ENCODE results near the gene CCDC144A. TPM values are rescaled to one million over a fixed set of nuclear protein-coding genes. Genes with fewer than 3 reads are reported as not detected.
"Not testable (repeated sequence)": the region's sequence is repeated elsewhere in the genome, so short reads cannot be mapped to it uniquely, and the experiment has no call there.

The CCDC144A gene
- total and polyA plus RNA-seq, 10 donors, result 0.09 to 14.3 (median 2.2) TPM

GRCh38 chr17:16676676-16677268, 13.3 kb upstream of the CCDC144A start:
- no peaks in the 10 kb centered on the region for H3K4me1 ChIP-seq
- intact Hi-C loops (cut with DNase I; ENCODE audit: low total_unique reads), result no loop called here
- H3K27ac ChIP-seq, result no peak overlapping the region
- no peaks in the 10 kb centered on the region for H3K36me3 ChIP-seq
- TF ChIP-seq POLR2AphosphoS5 (IDR thresholded peaks at IDR 0.05) (no peak), POLR2A (IDR thresholded peaks at IDR 0.05) (no peak)
- TF ChIP-seq, protein P1, sequence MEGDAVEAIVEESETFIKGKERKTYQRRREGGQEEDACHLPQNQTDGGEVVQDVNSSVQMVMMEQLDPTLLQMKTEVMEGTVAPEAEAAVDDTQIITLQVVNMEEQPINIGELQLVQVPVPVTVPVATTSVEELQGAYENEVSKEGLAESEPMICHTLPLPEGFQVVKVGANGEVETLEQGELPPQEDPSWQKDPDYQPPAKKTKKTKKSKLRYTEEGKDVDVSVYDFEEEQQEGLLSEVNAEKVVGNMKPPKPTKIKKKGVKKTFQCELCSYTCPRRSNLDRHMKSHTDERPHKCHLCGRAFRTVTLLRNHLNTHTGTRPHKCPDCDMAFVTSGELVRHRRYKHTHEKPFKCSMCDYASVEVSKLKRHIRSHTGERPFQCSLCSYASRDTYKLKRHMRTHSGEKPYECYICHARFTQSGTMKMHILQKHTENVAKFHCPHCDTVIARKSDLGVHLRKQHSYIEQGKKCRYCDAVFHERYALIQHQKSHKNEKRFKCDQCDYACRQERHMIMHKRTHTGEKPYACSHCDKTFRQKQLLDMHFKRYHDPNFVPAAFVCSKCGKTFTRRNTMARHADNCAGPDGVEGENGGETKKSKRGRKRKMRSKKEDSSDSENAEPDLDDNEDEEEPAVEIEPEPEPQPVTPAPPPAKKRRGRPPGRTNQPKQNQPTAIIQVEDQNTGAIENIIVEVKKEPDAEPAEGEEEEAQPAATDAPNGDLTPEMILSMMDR (IDR thresholded peaks at IDR 0.05 in 8 of 11, conservative IDR thresholded peaks at IDR 0.05 in 3 of 11), result no peak
- H3K9me3 ChIP-seq, result no peaks in the 10 kb centered on the region
- H3K27me3 ChIP-seq (replicated peaks in 1 of 7), result peaks cover 0 to 13% (median 3%) of the 10 kb centered on the region in 7 donors
- DNase-seq, result no peak
- WGBS, 5 donors, result 75 to 87% (median 84%) methylated on average over 6 of the region's 6 CpGs
- no peak overlapping the region for H3K4me3 ChIP-seq

GRCh38 chr17:16683290-16684138, 6.5 kb upstream of the CCDC144A start:
- H3K27me3 ChIP-seq (replicated peaks in 1 of 7), result peaks cover 0 to 33% (median 4%) of the 10 kb centered on the region in 7 donors
- H3K4me1 ChIP-seq; H3K36me3 ChIP-seq; intact Hi-C loops (cut with DNase I; ENCODE audit: low total_unique reads); H3K4me3 ChIP-seq; DNase-seq; H3K9me3 ChIP-seq; H3K27ac ChIP-seq: not testable (repeated sequence)
- WGBS, 5 donors, result 41 to 57% (median 46%) methylated on average over 44 of the region's 44 CpGs

GRCh38 chr17:16686019-16686418, 4.0 kb upstream of the CCDC144A start:
- H3K4me1 ChIP-seq; H3K27ac ChIP-seq; H3K36me3 ChIP-seq; intact Hi-C loops (cut with DNase I; ENCODE audit: low total_unique reads); DNase-seq; H3K4me3 ChIP-seq; H3K9me3 ChIP-seq: not testable (repeated sequence)
- 89 to 95% (median 92%) methylated on average over 4 of the region's 4 CpGs for WGBS, 5 donors
- H3K27me3 ChIP-seq (replicated peaks in 1 of 7), result peaks cover 0 to 33% (median 4%) of the 10 kb centered on the region in 7 donors

DNA sequence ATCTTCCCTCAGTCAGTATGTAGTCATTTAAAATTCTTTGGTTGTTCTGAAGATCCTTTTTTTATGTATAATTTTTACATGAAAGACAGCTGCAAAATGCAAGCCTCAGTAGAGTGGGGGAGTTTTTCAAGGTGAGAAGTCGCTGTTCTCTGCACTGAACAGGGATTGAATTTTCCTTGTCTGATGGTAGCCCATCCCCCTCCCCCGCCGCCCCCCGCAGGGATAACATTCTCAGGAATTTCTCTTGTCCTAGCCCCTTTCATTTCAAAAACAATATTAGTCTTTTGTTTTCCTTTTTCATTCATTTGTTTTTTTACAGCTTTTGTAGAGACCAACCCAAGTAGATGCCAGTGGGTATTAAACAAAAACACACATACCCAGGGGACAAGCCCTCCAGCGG, 2.9 kb upstream of the CCDC144A start:
- H3K27ac ChIP-seq; DNase-seq; H3K4me1 ChIP-seq; intact Hi-C loops (cut with DNase I; ENCODE audit: low total_unique reads); H3K36me3 ChIP-seq; H3K9me3 ChIP-seq; H3K4me3 ChIP-seq: not testable (repeated sequence)
- 57 to 70% (median 65%) methylated on average over 5 of the region's 5 CpGs for WGBS, 5 donors
- peaks cover 0 to 27% (median 4%) of the 10 kb centered on the region in 7 donors for H3K27me3 ChIP-seq (replicated peaks in 1 of 7)

DNA sequence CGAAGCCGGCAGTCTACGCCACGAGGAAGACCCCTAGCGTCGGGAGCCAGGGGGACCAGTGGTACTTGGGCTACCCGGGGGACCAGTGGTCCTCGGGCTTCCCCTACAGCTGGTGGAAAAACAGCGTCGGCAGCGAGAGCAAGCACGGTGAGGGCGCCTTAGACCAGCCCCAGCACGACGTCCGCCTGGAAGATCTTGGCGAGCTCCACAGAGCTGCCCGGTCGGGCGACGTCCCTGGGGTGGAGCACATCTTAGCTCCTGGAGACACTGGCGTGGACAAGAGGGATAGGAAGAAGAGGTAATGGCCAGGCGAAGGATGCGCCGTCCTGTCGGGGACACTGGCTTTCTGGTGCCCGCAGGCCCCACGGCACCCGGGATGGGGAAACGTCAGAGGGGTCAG, 406 bp downstream of the CCDC144A start:
- H3K27me3 ChIP-seq (replicated peaks in 1 of 7); H3K9me3 ChIP-seq; DNase-seq; intact Hi-C loops (cut with DNase I; ENCODE audit: low total_unique reads); H3K36me3 ChIP-seq; H3K4me3 ChIP-seq; H3K27ac ChIP-seq; H3K4me1 ChIP-seq: not testable (repeated sequence)
- WGBS, 5 donors, result 62 to 92% (median 84%) methylated on average over 20 to 30 of the region's 30 CpGs

DNA sequence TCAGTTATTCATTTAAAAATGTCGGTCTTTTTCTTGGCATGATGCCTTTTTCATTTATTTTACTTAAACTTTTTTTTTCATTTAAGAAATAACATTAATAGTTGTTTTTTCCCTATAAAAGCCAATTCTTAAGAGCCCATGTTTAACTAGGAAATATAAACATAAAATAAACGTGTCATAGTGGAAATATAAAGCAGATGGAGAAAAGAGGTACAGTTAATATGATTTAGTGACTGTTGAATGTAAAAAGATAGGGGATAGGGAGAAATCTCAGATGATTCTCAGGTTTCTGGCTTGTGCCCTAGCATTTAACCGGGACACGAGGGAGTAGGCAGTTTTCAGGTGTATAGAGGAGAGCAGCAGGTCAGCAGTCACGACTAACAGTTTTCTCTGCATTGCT, 7.6 kb downstream of the CCDC144A start:
- H3K27ac ChIP-seq; DNase-seq; H3K27me3 ChIP-seq (replicated peaks in 1 of 7); H3K4me3 ChIP-seq; H3K9me3 ChIP-seq; H3K4me1 ChIP-seq; intact Hi-C loops (cut with DNase I; ENCODE audit: low total_unique reads); H3K36me3 ChIP-seq: not testable (repeated sequence)
- 74 to 84% (median 78%) methylated on average over 5 of the region's 5 CpGs for WGBS, 5 donors

GRCh38 chr17:16745492-16746203, 55.6 kb downstream of the CCDC144A start:
- peak overlapping the region in 1 of 8 donors; percentile 19 for H3K4me3 ChIP-seq
- DNase-seq; intact Hi-C loops (cut with DNase I; ENCODE audit: low total_unique reads); H3K4me1 ChIP-seq; H3K9me3 ChIP-seq; H3K36me3 ChIP-seq; H3K27ac ChIP-seq: not testable (repeated sequence)
- peaks cover 0 to 29% (median 0%) of the 10 kb centered on the region in 7 donors for H3K27me3 ChIP-seq (replicated peaks in 1 of 7)
- whole genome bisulfite sequencing, 5 donors, result 4 to 38% (median 13%) methylated on average over 18 to 25 of the region's 25 CpGs

DNA sequence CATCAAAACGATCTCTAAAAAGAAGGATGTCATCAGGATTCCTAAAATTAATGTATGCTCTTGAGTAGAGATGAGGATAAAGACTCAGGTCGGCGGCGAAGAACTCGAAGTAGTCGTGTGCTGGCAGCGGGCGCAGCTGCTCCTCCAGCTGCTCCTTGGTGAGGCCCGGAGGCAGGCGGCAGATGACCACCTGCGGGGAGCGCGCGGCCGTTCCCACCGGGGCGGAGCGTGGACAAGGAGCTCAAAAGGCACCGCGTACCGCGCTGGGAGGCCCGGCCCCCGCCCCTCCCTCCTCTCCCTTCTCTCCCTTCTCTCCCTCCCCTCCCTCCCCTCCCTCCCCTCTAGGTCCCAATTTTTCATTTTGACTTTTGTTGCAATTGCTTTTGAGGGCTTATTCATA, 56.5 kb downstream of the CCDC144A start:
- peaks cover 0 to 29% (median 0%) of the 10 kb centered on the region in 7 donors for H3K27me3 ChIP-seq (replicated peaks in 1 of 7)
- H3K9me3 ChIP-seq; H3K36me3 ChIP-seq; intact Hi-C loops (cut with DNase I; ENCODE audit: low total_unique reads); H3K4me3 ChIP-seq; H3K4me1 ChIP-seq; DNase-seq; H3K27ac ChIP-seq: not testable (repeated sequence)
- 12 to 22% (median 18%) methylated on average over 16 to 24 of the region's 24 CpGs for WGBS, 5 donors

DNA sequence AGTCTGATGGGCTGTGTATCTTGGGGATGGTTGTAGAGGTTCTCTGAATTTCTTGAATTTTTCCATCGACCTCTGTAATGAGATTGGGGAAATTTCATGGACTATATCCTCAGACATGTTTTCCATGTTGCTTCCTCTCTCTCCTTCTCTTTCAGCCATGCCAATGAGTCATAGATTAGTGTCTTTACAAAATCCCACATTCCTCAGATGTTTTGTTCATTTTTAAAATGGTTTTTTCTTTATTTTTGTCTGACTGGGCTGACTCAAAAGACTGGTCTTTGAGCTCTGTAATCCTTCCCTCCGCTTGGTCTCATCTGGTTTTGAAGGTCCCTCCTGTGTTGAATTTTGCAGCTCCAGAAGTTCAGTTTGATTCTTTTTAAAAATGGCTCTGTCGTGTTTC, 60.5 kb downstream of the CCDC144A start:
- 33 to 70% (median 60%) methylated on average over 2 to 3 of the region's 3 CpGs for WGBS, 5 donors
- intact Hi-C loops (cut with DNase I; ENCODE audit: low total_unique reads), result not testable (repeated sequence)

More for the DNA sequence above, 60.5 kb downstream of the CCDC144A start:
- DNase-seq, H3K4me3 ChIP-seq, H3K4me1 ChIP-seq, H3K36me3 ChIP-seq, H3K9me3 ChIP-seq, H3K27ac ChIP-seq: not testable (repeated sequence)
- peaks cover 0 to 25% (median 0%) of the 10 kb centered on the region in 7 donors for H3K27me3 ChIP-seq (replicated peaks in 1 of 7)
